Neural progenitor cell (in vitro differentiated cells): ENCODE results near the gene PAQR8. TPM values are rescaled to one million over a fixed set of nuclear protein-coding genes. Genes with fewer than 3 reads are reported as not detected.

Experiments used
- DNase-seq: peaks from one replicate; pipeline ENCODE4 v3.0.0-alpha.2; 2016; ENCODE audit warnings: low spot score
- H2AFZ ChIP-seq: fragments of 200-600 bp; sonication (generic); replicated peaks from 2 replicates; pipeline ENCODE4 v1.6.1; 2016; ENCODE audit warnings: antibody characterized with exemption
- H3F3A ChIP-seq: fragments of 200-600 bp; sonication (generic); 2 replicates; pipeline ENCODE4 v1.6.1; 2016; ENCODE audit warnings: antibody characterized with exemption, low read depth
- H3K27ac ChIP-seq: fragments of 200-600 bp; sonication (generic); 2 replicates; pipeline ENCODE4 v1.5.1; 2016; ENCODE audit warnings: mild to moderate bottlenecking
- H3K27me3 ChIP-seq: fragments of 200-600 bp; sonication (generic); 2 replicates; pipeline ENCODE4 v1.6.1; 2016; ENCODE audit warnings: mild to moderate bottlenecking, moderate library complexity
- H3K36me3 ChIP-seq: fragments of 200-600 bp; sonication (generic); 2 replicates; pipeline ENCODE4 v1.5.1; 2016
- H3K4me1 ChIP-seq: fragments of 200-600 bp; sonication (generic); 2 replicates; pipeline ENCODE4 v1.6.1; 2016; ENCODE audit warnings: mixed run types
- H3K4me2 ChIP-seq: fragments of 200-600 bp; sonication (generic); 2 replicates; pipeline ENCODE4 v1.6.1; 2016
- H3K4me3 ChIP-seq: fragments of 200-600 bp; sonication (generic); 2 replicates; pipeline ENCODE4 v1.5.1; 2016
- H3K79me2 ChIP-seq: fragments of 200-600 bp; sonication (generic); 2 replicates; pipeline ENCODE4 v1.6.1; 2016; ENCODE audit warnings: low read depth
- H3K9ac ChIP-seq: fragments of 200-600 bp; sonication (generic); 2 replicates; pipeline ENCODE4 v1.6.1; 2016
- H3K9me3 ChIP-seq: fragments of 200-600 bp; sonication (generic); 2 replicates; pipeline ENCODE4 v1.5.1; 2016; ENCODE audit warnings: low read depth
- H4K20me1 ChIP-seq: fragments of 200-600 bp; sonication (generic); 2 replicates; pipeline ENCODE4 v1.6.1; 2016; ENCODE audit warnings: low read depth
- H3K27ac Mint-ChIP-seq: 3 replicates; pipeline ENCODE4 v1.8.0; 2021; ENCODE audit warnings: mixed read lengths
- H3K27me3 Mint-ChIP-seq: 2 replicates; pipeline ENCODE4 v1.8.0; 2022; ENCODE audit warnings: low read depth, mild to moderate bottlenecking, inconsistent platforms, moderate library complexity, mixed read lengths; ENCODE audit not compliant: insufficient read depth
- H3K36me3 Mint-ChIP-seq: 3 replicates; pipeline ENCODE4 v1.8.0; 2021; ENCODE audit warnings: mixed read lengths
- H3K4me1 Mint-ChIP-seq: 3 replicates; pipeline ENCODE4 v1.8.0; 2021; ENCODE audit warnings: mixed read lengths
- H3K4me3 Mint-ChIP-seq: 3 replicates; pipeline ENCODE4 v1.8.0; 2021; ENCODE audit warnings: mild to moderate bottlenecking, moderate library complexity, mixed read lengths
- H3K9me3 Mint-ChIP-seq: 3 replicates; pipeline ENCODE4 v1.8.0; 2020; ENCODE audit warnings: mixed read lengths
- CTCF ChIP-seq: fragments of 200-600 bp; sonication (generic); IDR thresholded peaks from 2 replicates; pipeline ENCODE4 v1.5.1; 2017; ENCODE audit warnings: antibody characterized with exemption, mild to moderate bottlenecking
- EZH2 ChIP-seq: fragments of 200-600 bp; sonication (generic); IDR thresholded peaks from 2 replicates; pipeline ENCODE4 v1.6.1; 2017; ENCODE audit warnings: antibody characterized with exemption, mild to moderate bottlenecking, moderate library complexity
- EZH2phosphoT487 ChIP-seq: fragments of 200-600 bp; sonication (generic); IDR thresholded peaks from 2 replicates; pipeline ENCODE4 v1.6.1; 2017; ENCODE audit warnings: antibody characterized with exemption
- total RNA-seq: library from RNA; depleted of rRNA; stranded (reverse); fragments of >200 nt; gene quantifications from 2 replicates; pipeline ENCODE4 v1.2.3, GENCODE V29; 2015; ENCODE audit warnings: low replicate concordance

The PAQR8 gene
- total RNA-seq, 1 donor from 2014 or later: 16.9 TPM

GRCh38 chr6:52328729-52329128 lies 33.2 kb upstream of the PAQR8 start:
- Mint-ChIP-seq H3K4me1 (peaks cover 57% of the 10 kb centered on the region), H3K9me3 (no peaks in the 10 kb centered on the region), H3K27ac (peak overlapping the region; percentile 9), H3K36me3 (no peaks in the 10 kb centered on the region), H3K4me3 (no peak overlapping the region), H3K27me3 (no peaks in the 10 kb centered on the region)
- no peak for DNase-seq
- Histone ChIP-seq H3K79me2 (no peaks in the 10 kb centered on the region), H4K20me1 (no peaks in the 10 kb centered on the region), H3F3A (peaks cover 34% of the 10 kb centered on the region), H3K36me3 (no peaks in the 10 kb centered on the region), H3K4me2 (no peak overlapping the region), H3K9ac (no peak overlapping the region), H3K27ac (no peak overlapping the region), H3K4me3 (no peak overlapping the region), H3K27me3 (peaks cover 3% of the 10 kb centered on the region), H2AFZ (no peak overlapping the region), H3K4me1 (peaks cover 30% of the 10 kb centered on the region), H3K9me3 (no peaks in the 10 kb centered on the region)
- TF ChIP-seq EZH2phosphoT487 (no peak), CTCF (no peak), EZH2 (no peak)

GRCh38 chr6:52330470-52330869 lies 31.5 kb upstream of the PAQR8 start:
- peaks cover 30% of the 10 kb centered on the region for H3K4me1 ChIP-seq
- peaks cover 27% of the 10 kb centered on the region for H3F3A ChIP-seq
- Mint-ChIP-seq H3K27ac (peak overlapping the region; percentile 25), H3K4me3 (no peak overlapping the region), H3K36me3 (no peaks in the 10 kb centered on the region), H3K9me3 (no peaks in the 10 kb centered on the region), H3K4me1 (peaks cover 68% of the 10 kb centered on the region), H3K27me3 (no peaks in the 10 kb centered on the region)
- H3K4me2 ChIP-seq: no peak overlapping the region
- H3K79me2 ChIP-seq: no peaks in the 10 kb centered on the region
- H3K27ac ChIP-seq: no peak overlapping the region
- H3K27me3 ChIP-seq: no peaks in the 10 kb centered on the region
- TF ChIP-seq CTCF (no peak), EZH2 (no peak), EZH2phosphoT487 (no peak)
- H3K9me3 ChIP-seq: no peaks in the 10 kb centered on the region
- H3K9ac ChIP-seq: no peak overlapping the region
- no peaks in the 10 kb centered on the region for H4K20me1 ChIP-seq
- H3K36me3 ChIP-seq: no peaks in the 10 kb centered on the region
- no peak overlapping the region for H2AFZ ChIP-seq
- H3K4me3 ChIP-seq: no peak overlapping the region
- DNase-seq: no peak

- TF ChIP-seq EZH2 (no peak), CTCF (no peak), EZH2phosphoT487 (no peak)
- Mint-ChIP-seq H3K4me3 (peak overlapping the region; percentile 56), H3K27me3 (no peaks in the 10 kb centered on the region), H3K27ac (peak overlapping the region; percentile 72), H3K36me3 (no peaks in the 10 kb centered on the region), H3K4me1 (peaks cover 55% of the 10 kb centered on the region), H3K9me3 (no peaks in the 10 kb centered on the region)
- Histone ChIP-seq H3K4me2 (peak overlapping the region; percentile 40), H2AFZ (peak overlapping the region; percentile 76), H3F3A (peaks cover 12% of the 10 kb centered on the region), H3K79me2 (no peaks in the 10 kb centered on the region), H3K4me1 (peaks cover 21% of the 10 kb centered on the region), H3K27me3 (no peaks in the 10 kb centered on the region), H3K9ac (no peak overlapping the region), H4K20me1 (no peaks in the 10 kb centered on the region), H3K4me3 (no peak overlapping the region), H3K36me3 (no peaks in the 10 kb centered on the region), H3K27ac (no peak overlapping the region), H3K9me3 (no peaks in the 10 kb centered on the region)
- no peak for DNase-seq
Observed at GRCh38 chr6:52331793-52332457, 30.0 kb upstream of the PAQR8 start.
